H1 (cell line): ENCODE results near the gene DLK1. TPM values are rescaled to one million over a fixed set of nuclear protein-coding genes. Genes with fewer than 3 reads are reported as not detected.
A peak's percentile ranks its signal among the peaks of the same experiment; 100 is the strongest.

ENCODE experiments used
- CTCF ChIA-PET: fragments of 300-600 bp; sonication (Branson Sonifier 250); formaldehyde crosslinking; loops from one replicate; lab custom pipeline; 2021; ENCODE audit not compliant: partially characterized antibody; lab: Charles Lee
- POLR2A ChIA-PET: fragments of 300-600 bp; sonication (Branson Sonifier 250); formaldehyde crosslinking; loops from one replicate; lab custom pipeline; 2021; ENCODE audit warnings: inconsistent platforms; ENCODE audit not compliant: partially characterized antibody; lab: Charles Lee
- DNase-seq, 2 experiments: peaks; one replicate each; pipeline versions ENCODE4 v3.0.0 to v3.0.0-alpha.2; 2010 to 2022; ENCODE audit warnings: low spot score in 2 of 2, low read depth in 1 of 2, mixed read lengths in 1 of 2
- FAIRE-seq: peaks from 2 replicates; lab custom pipeline; 2011; peaks lifted over from hg19 to GRCh38; lab: Jason Lieb, UNC
- H2AFZ ChIP-seq: 2 replicates; pipeline ENCODE4 v1.8.1; 2012; ENCODE audit warnings: low read length, inconsistent platforms
- H2AK5ac ChIP-seq: 2 replicates; pipeline ENCODE4 v1.6.1; 2013; ENCODE audit warnings: low read depth, low read length
- H2BK120ac ChIP-seq: replicated peaks from 2 replicates; pipeline ENCODE3; 2013; ENCODE audit warnings: low read depth, low read length, inconsistent platforms
- H2BK12ac ChIP-seq: 2 replicates; pipeline ENCODE4 v1.6.1; 2013; ENCODE audit warnings: low read depth, low read length
- H2BK15ac ChIP-seq: 2 replicates; pipeline ENCODE4 v1.6.1; 2013; ENCODE audit warnings: low read length
- H2BK20ac ChIP-seq: 2 replicates; pipeline ENCODE4 v1.6.1; 2013; ENCODE audit warnings: low read length
- H2BK5ac ChIP-seq: 2 replicates; pipeline ENCODE4 v1.6.1; 2013; ENCODE audit warnings: low read depth, low read length
- H3K14ac ChIP-seq: 2 replicates; pipeline ENCODE4 v1.6.1; 2013; ENCODE audit warnings: inconsistent platforms; ENCODE audit not compliant: insufficient read length
- H3K18ac ChIP-seq: 2 replicates; pipeline ENCODE4 v1.6.1; 2013; ENCODE audit warnings: low read length; ENCODE audit errors: extremely low read depth
- H3K23ac ChIP-seq: 2 replicates; pipeline ENCODE4 v1.6.1; 2013; ENCODE audit warnings: inconsistent platforms; ENCODE audit not compliant: insufficient read length
- H3K23me2 ChIP-seq: 2 replicates; pipeline ENCODE4 v1.6.1; 2013; ENCODE audit warnings: low read depth, low read length
- H3K27ac ChIP-seq: 2 replicates; pipeline ENCODE4 v1.6.1; 2011; ENCODE audit warnings: low read depth, low read length, inconsistent platforms
- H3K27me3 ChIP-seq, 4 experiments: replicated peaks in 1 of 4; 1 replicate in 1 of 4; 2 replicates in 3 of 4; pipeline versions ENCODE4 v1.6.1 to v1.8.1; 2011 to 2013; ENCODE audit warnings: low read length in 3 of 4, mild to moderate bottlenecking in 3 of 4, inconsistent platforms in 2 of 4, mixed read lengths in 2 of 4, moderate library complexity in 1 of 4; ENCODE audit not compliant: control insufficient read depth in 3 of 4, insufficient read depth in 3 of 4; ENCODE audit errors: extremely low read depth in 1 of 4
- H3K36me3 ChIP-seq, 4 experiments: 2 replicates each; pipeline versions ENCODE4 v1.6.1 to v1.8.1; 2011 to 2013; ENCODE audit warnings: mild to moderate bottlenecking in 4 of 4, low read length in 3 of 4, moderate library complexity in 2 of 4, control low read depth in 1 of 4, inconsistent platforms in 1 of 4; ENCODE audit not compliant: insufficient read depth in 4 of 4, control insufficient read depth in 2 of 4
- H3K4ac ChIP-seq: replicated peaks from 2 replicates; pipeline ENCODE3; 2013; ENCODE audit warnings: low read length, low read depth, mixed read lengths, inconsistent platforms; ENCODE audit not compliant: insufficient read length
- H3K4me1 ChIP-seq, 4 experiments: replicated peaks in 1 of 4; 1 replicate in 1 of 4; 2 replicates in 3 of 4; pipeline versions ENCODE4 v1.6.1 to v1.8.1; 2011 to 2013; ENCODE audit warnings: low read length in 3 of 4, inconsistent platforms in 2 of 4, mixed read lengths in 1 of 4; ENCODE audit not compliant: insufficient read depth in 4 of 4, control insufficient read depth in 3 of 4
- H3K4me2 ChIP-seq, 2 experiments: 2 replicates each; pipeline versions ENCODE4 v1.6.1 to v1.8.1; 2011 to 2013; ENCODE audit warnings: low read depth in 2 of 2, low read length in 2 of 2, control low read depth in 1 of 2, inconsistent platforms in 1 of 2, mild to moderate bottlenecking in 1 of 2; ENCODE audit not compliant: insufficient read depth in 1 of 2
- H3K4me3 ChIP-seq, 4 experiments: fragments of 200-600, 300-600 bp in 1 of 4; sonication (generic), shearing (Covaris generic), sonication (Bioruptor Twin) in 1 of 4; 2 replicates each; pipeline versions ENCODE4 v1.5.1 to v1.8.1; 2011 to 2016; ENCODE audit warnings: low read length in 4 of 4, low read depth in 3 of 4, control low read depth in 2 of 4, inconsistent platforms in 2 of 4, mild to moderate bottlenecking in 2 of 4, mixed read lengths in 1 of 4, moderate library complexity in 1 of 4; ENCODE audit not compliant: insufficient read depth in 2 of 4; ENCODE audit errors: extremely low read depth in 1 of 4
- H3K56ac ChIP-seq: replicated peaks from 2 replicates; pipeline ENCODE3; 2013; ENCODE audit warnings: low read depth, mild to moderate bottlenecking, mixed read lengths, low read length, inconsistent platforms; ENCODE audit not compliant: insufficient read length
- H3K79me1 ChIP-seq: 2 replicates; pipeline ENCODE4 v1.6.1; 2013; ENCODE audit warnings: low read depth, low read length, control low read depth
- H3K79me2 ChIP-seq, 2 experiments: 2 replicates each; pipeline versions ENCODE4 v1.6.1 to v1.8.1; 2012 to 2013; ENCODE audit warnings: low read length in 2 of 2, mild to moderate bottlenecking in 2 of 2, inconsistent platforms in 1 of 2; ENCODE audit not compliant: insufficient read depth in 2 of 2, control insufficient read depth in 1 of 2
- H3K9ac ChIP-seq, 4 experiments: replicated peaks in 1 of 4; 1 replicate in 1 of 4; 2 replicates in 3 of 4; pipeline versions ENCODE4 v1.6.1 to v1.8.1; 2011 to 2013; ENCODE audit warnings: low read depth in 3 of 4, low read length in 3 of 4, control low read depth in 2 of 4, mild to moderate bottlenecking in 2 of 4, moderate library complexity in 2 of 4, inconsistent platforms in 1 of 4; ENCODE audit errors: extremely low read depth in 1 of 4
- H3K9me3 ChIP-seq, 2 experiments: 2 replicates each; pipeline versions ENCODE4 v1.6.1 to v1.8.1; 2012 to 2013; ENCODE audit warnings: mild to moderate bottlenecking in 2 of 2, moderate library complexity in 2 of 2, control low read depth in 1 of 2, inconsistent platforms in 1 of 2, low read depth in 1 of 2, low read length in 1 of 2, mixed read lengths in 1 of 2; ENCODE audit not compliant: insufficient read depth in 2 of 2
- H4K20me1 ChIP-seq, 2 experiments: replicated peaks in 1 of 2; 2 replicates each; pipeline versions ENCODE3 to v1.8.1; 2011 to 2013; ENCODE audit warnings: inconsistent platforms in 2 of 2, low read length in 2 of 2, mild to moderate bottlenecking in 1 of 2; ENCODE audit not compliant: insufficient read depth in 2 of 2, control insufficient read depth in 1 of 2
- H4K5ac ChIP-seq: 2 replicates; pipeline ENCODE4 v1.6.1; 2013; ENCODE audit warnings: low read length, low read depth, mixed read lengths, inconsistent platforms; ENCODE audit not compliant: insufficient read length
- H4K8ac ChIP-seq: 2 replicates; pipeline ENCODE4 v1.8.0; 2013; ENCODE audit warnings: mild to moderate bottlenecking, moderate library complexity, low read length, inconsistent platforms; ENCODE audit not compliant: insufficient read depth; ENCODE audit errors: extremely low read depth
- H4K91ac ChIP-seq: replicated peaks from 2 replicates; pipeline ENCODE3; 2013; ENCODE audit warnings: low read length, mixed read lengths, inconsistent platforms; ENCODE audit not compliant: insufficient read length
- BCL11A ChIP-seq, 2 experiments: IDR thresholded peaks; one replicate each; pipeline ENCODE4 v1.6.1; 2011; ENCODE audit warnings: low read depth in 2 of 2, low read length in 2 of 2, mild to moderate bottlenecking in 2 of 2
- CBX8 ChIP-seq: fragments of 300-800, 300-1000 bp; sonication (generic); IDR thresholded peaks from 2 replicates; pipeline ENCODE4 v1.7.1; 2016; ENCODE audit warnings: low read depth, low read length, borderline replicate concordance
- CTCF ChIP-seq, 3 experiments: IDR thresholded peaks; 1 replicate in 2 of 3; 2 replicates in 1 of 3; pipeline versions ENCODE4 v1.5.1 to v1.6.1; 2011; ENCODE audit warnings: low read length in 3 of 3, mild to moderate bottlenecking in 3 of 3, inconsistent platforms in 2 of 3, low read depth in 1 of 3, moderate library complexity in 1 of 3; ENCODE audit not compliant: insufficient read depth in 1 of 3; ENCODE audit errors: control extremely low read depth in 1 of 3
- EP300 ChIP-seq, 2 experiments: IDR thresholded peaks; 1 replicate in 1 of 2; 2 replicates in 1 of 2; pipeline ENCODE4 v1.6.1; 2011 to 2012; ENCODE audit warnings: low read depth in 2 of 2, low read length in 2 of 2, mild to moderate bottlenecking in 2 of 2, borderline replicate concordance in 1 of 2, inconsistent platforms in 1 of 2, moderate library complexity in 1 of 2
- KDM5A ChIP-seq: fragments of 200-600 bp; IDR thresholded peaks from 2 replicates; pipeline ENCODE4 v1.7.1; 2012; ENCODE audit warnings: mild to moderate bottlenecking, low read length, inconsistent platforms, mixed read lengths
- RAD21 ChIP-seq, 2 experiments: IDR thresholded peaks in 1 of 2; conservative IDR thresholded peaks in 1 of 2; 2 replicates each; pipeline ENCODE4 v1.6.1; 2011; ENCODE audit warnings: low read depth in 2 of 2, low read length in 2 of 2, improper control_type of control experiment in 1 of 2, inconsistent platforms in 1 of 2, mild to moderate bottlenecking in 1 of 2, moderate library complexity in 1 of 2
- RNF2 ChIP-seq: fragments of 200-900, 300-1000 bp; sonication (generic); IDR thresholded peaks from 2 replicates; pipeline ENCODE4 v1.7.1; 2016; ENCODE audit warnings: borderline replicate concordance, low read depth, mild to moderate bottlenecking, antibody characterized with exemption, low read length; ENCODE audit not compliant: poor library complexity, severe bottlenecking; ENCODE audit errors: missing control alignments
- RXRA ChIP-seq: IDR thresholded peaks from 2 replicates; pipeline ENCODE4 v1.6.1; 2011; ENCODE audit warnings: low read depth, mild to moderate bottlenecking, low read length, moderate library complexity; ENCODE audit not compliant: insufficient read depth
- SRF ChIP-seq: IDR thresholded peaks from 2 replicates; pipeline ENCODE4 v1.6.1; 2011; ENCODE audit warnings: mild to moderate bottlenecking, low read depth, low read length, moderate library complexity
- WGBS, 2 experiments: shearing (Covaris generic) in 1 of 2; methylation state at CpG; one replicate each; pipeline versions ENCODE4 v1.1.6 to v1.1.7; 2013 to 2015; ENCODE audit warnings: low lambda C conversion rate in 2 of 2, mixed read lengths in 2 of 2, inconsistent platforms in 1 of 2, low coverage in 1 of 2, missing lambda C conversion rate in 1 of 2; ENCODE audit not compliant: insufficient replicate concordance in 2 of 2, insufficient coverage in 1 of 2, insufficient read length in 1 of 2; ENCODE audit errors: extremely low coverage in 1 of 2, missing lambda C conversion rate in 1 of 2; 5-methylcytosine and 5-hydroxymethylcytosine counted together
- polyA plus RNA-seq, 7 experiments: library from polyadenylated mRNA; depleted of rRNA in 3 of 7; stranded (reverse) in 5 of 7; unstranded in 2 of 7; fragments of >200 nt in 5 of 7; fragments of 200-250 nt in 2 of 7; gene quantifications; 1 replicate in 5 of 7; 2 replicates in 1 of 7; 4 replicates in 1 of 7; pipeline versions ENCODE4 v1.2.1 to v1.2.3, GENCODE V29; 2011 to 2013; ENCODE audit warnings: missing spikeins in 2 of 7, mixed read lengths in 2 of 7
- total RNA-seq: library from RNA; stranded (reverse); fragmentation: NEBNext Ultra II Directional; extraction: Animal tissue kit (Norgen Biotek cat#: 25700); gene quantifications from 2 replicates; pipeline ENCODE4 v1.2.1, GENCODE V29; 2021

DLK1 gene
- total and polyA plus RNA-seq, 2 of the 8 experiments (the other 6 are each of a cell fraction or from before 2014, with no cell fraction given) = 1.3 to 2.4 TPM

- Histone ChIP-seq H3K4me3 (no peak overlapping the region), H3K27ac (no peak overlapping the region), H3K4me1 (peaks cover 0 to 14% (median 1%) of the 10 kb centered on the region in 4 experiments; a peak in 3 of 7 replicates)
- no peak for TF ChIP-seq SRF
- no peak for TF ChIP-seq RXRA
- TF ChIP-seq CTCF (IDR thresholded peaks at IDR 0.05; ENCODE audit: control extremely low read depth in 1 of 3, insufficient read depth in 1 of 3, low read depth in 1 of 3, low read length in 3 of 3) = no peak
- TF ChIP-seq RNF2 = no peak
- no peak for TF ChIP-seq CBX8
- TF ChIP-seq BCL11A (IDR thresholded peaks at IDR 0.05; ENCODE audit: low read depth in 2 of 2, low read length in 2 of 2) = no peak
- TF ChIP-seq KDM5A = no peak
- no peak for TF ChIP-seq EP300 (IDR thresholded peaks at IDR 0.05; ENCODE audit: borderline replicate concordance in 1 of 2, low read depth in 2 of 2, low read length in 2 of 2)
- TF ChIP-seq RAD21 (IDR thresholded peaks at IDR 0.05 in 1 of 2, conservative IDR thresholded peaks at IDR 0.05 in 1 of 2; ENCODE audit: low read depth in 2 of 2, low read length in 2 of 2) = no peak
Measured at GRCh38 chr14:100692256-100692655, 34.4 kb upstream of the DLK1 start.

More at GRCh38 chr14:100692256-100692655, 34.4 kb upstream of the DLK1 start:
- 87% methylated on average over 6 of the region's 6 CpGs; no CpG with 5 or more reads in 1 of the 2 experiments for WGBS, 2 experiments
- H2AFZ ChIP-seq = no peak overlapping the region
- no peaks in the 10 kb centered on the region for H4K20me1 ChIP-seq
- no peak overlapping the region for H4K8ac ChIP-seq
- DNase-seq (no peak), FAIRE-seq (no peak)
- peak overlapping the region; percentile 28 for H3K4ac ChIP-seq
- ChIA-PET POLR2A (no interaction called here), CTCF (interaction anchor here (1.0 to 1.4 kb wide), 4 partner anchors 28 to 208 kb away, joined by 3 to 5 read pairs (median 4); no protein-coding TSS in a partner anchor)
- no peak overlapping the region for H2BK12ac ChIP-seq
- H3K18ac ChIP-seq = 0 out of 2 replicates have a peak overlapping the region, but pooled peaks have one; percentile 60
- H3K56ac ChIP-seq = no peak overlapping the region
- no peaks in the 10 kb centered on the region for H3K9me3 ChIP-seq
- H2BK20ac ChIP-seq = 0 out of 2 replicates have a peak overlapping the region, but pooled peaks have one; percentile 86
- H2BK15ac ChIP-seq = no peak overlapping the region
- H2BK5ac ChIP-seq = no peak overlapping the region
- H3K79me2 ChIP-seq = no peaks in the 10 kb centered on the region
- no peak overlapping the region for H2BK120ac ChIP-seq
- H3K36me3 ChIP-seq = no peaks in the 10 kb centered on the region
- H4K5ac ChIP-seq = no peak overlapping the region
- H3K9ac ChIP-seq = no peak overlapping the region
- H3K23me2 ChIP-seq = no peaks in the 10 kb centered on the region
- no peaks in the 10 kb centered on the region; the same call in 1 of the 2 replicates for H3K79me1 ChIP-seq
- no peak overlapping the region for H3K23ac ChIP-seq
- H4K91ac ChIP-seq = peak overlapping the region; percentile 37
- no peak overlapping the region for H3K4me2 ChIP-seq
- peaks cover 0 to 6% (median 0%) of the 10 kb centered on the region in 4 experiments; a peak in 2 of 7 replicates for H3K27me3 ChIP-seq
- H3K14ac ChIP-seq = no peak overlapping the region
- no peak overlapping the region for H2AK5ac ChIP-seq
